Vagina (tissue), 2 donors: ENCODE measurements around the gene MATR3.

ENCODE experiments used
- CTCF ChIP-seq, 3 experiments: fragments of 450-650 bp in 2 of 3; fragments of 200-600 bp in 1 of 3; sonication (generic) in 1 of 3; IDR thresholded peaks; one replicate each; pipeline ENCODE4 v1.5.1; 2017 to 2019; ENCODE audit warnings: antibody characterized with exemption in 3 of 3, mild to moderate bottlenecking in 2 of 3, moderate library complexity in 2 of 3
- POLR2A ChIP-seq, 2 donors: fragments of 450-650 bp; IDR thresholded peaks; one replicate each; pipeline ENCODE4 v1.6.1; 2017; ENCODE audit warnings: antibody characterized with exemption in 2 of 2, mild to moderate bottlenecking in 2 of 2, moderate library complexity in 2 of 2

GRCh38 chr5:139304391-139305324, 11.1 kb downstream of the MATR3 start:
- TF ChIP-seq CTCF (IDR thresholded peaks at IDR 0.05) (no peak), POLR2A (IDR thresholded peaks at IDR 0.05) (no peak)
